Naive thymus-derived CD8-positive, alpha-beta T cell (primary cell): ENCODE results near the gene NTM. TPM values are rescaled to one million over a fixed set of nuclear protein-coding genes. Genes with fewer than 3 reads are reported as not detected.

Source experiments
- ATAC-seq, 2 donors: fragments of 150-1000 bp; cut with Tn5 transposase in 1 of 2; sonication (Bioruptor Pico), chemical (Tn5 transposase) in 1 of 2; 1 replicate in 1 of 2; 2 replicates in 1 of 2; pipeline ENCODE4 v1.10.0; 2021; ENCODE audit warnings: mild to moderate bottlenecking in 2 of 2, moderate library complexity in 2 of 2
- POLR2A ChIA-PET: fragments of 350-600 bp; sonication (Branson Sonifier 250); formaldehyde crosslinking; loops from one replicate; lab custom pipeline; 2021; ENCODE audit warnings: antibody characterized with exemption; lab: Charles Lee
- DNase-seq, 10 donors: peaks; one replicate each; pipeline versions ENCODE4 v3.0.0 to v3.0.0-alpha.2; 2020 to 2022
- H3K27ac Mint-ChIP-seq, 10 donors: one replicate each; pipeline ENCODE4 v1.8.0; 2020 to 2022; ENCODE audit warnings: mild to moderate bottlenecking in 10 of 10, mixed read lengths in 10 of 10, moderate library complexity in 4 of 10, inconsistent platforms in 1 of 10
- H3K27me3 Mint-ChIP-seq, 5 donors: one replicate each; pipeline ENCODE4 v1.8.0; 2021 to 2022; ENCODE audit warnings: mixed read lengths in 5 of 5
- H3K36me3 Mint-ChIP-seq, 3 donors: one replicate each; pipeline ENCODE4 v1.8.0; 2020 to 2022; ENCODE audit warnings: mixed read lengths in 3 of 3, mild to moderate bottlenecking in 2 of 3, inconsistent platforms in 1 of 3
- H3K4me1 Mint-ChIP-seq, 4 donors: one replicate each; pipeline ENCODE4 v1.8.0; 2021 to 2022; ENCODE audit warnings: mixed read lengths in 4 of 4
- H3K4me3 Mint-ChIP-seq, 10 donors: one replicate each; pipeline ENCODE4 v1.8.0; 2020 to 2022; ENCODE audit warnings: mild to moderate bottlenecking in 10 of 10, mixed read lengths in 10 of 10, moderate library complexity in 6 of 10, inconsistent platforms in 1 of 10
- H3K9me3 Mint-ChIP-seq, 9 donors: one replicate each; pipeline ENCODE4 v1.8.0; 2020 to 2022; ENCODE audit warnings: mixed read lengths in 9 of 9, mild to moderate bottlenecking in 3 of 9, inconsistent platforms in 1 of 9, moderate library complexity in 1 of 9
- polyA plus RNA-seq, 3 donors: library from polyadenylated mRNA; unstranded; fragments of 300-500 nt; fragmentation: Illumina TruSeq; gene quantifications; one replicate each; pipeline ENCODE4 v1.2.3, GENCODE V29; 2021
- total RNA-seq, 8 experiments: library from RNA in 2 of 8; stranded (reverse) in 2 of 8; gene quantifications; one replicate each; pipeline ENCODE4 v1.2.3 and lab custom pipeline; 2021 to 2026

The NTM gene
- total and polyA plus RNA-seq, 5 experiments from 2014 or later = not detected

GRCh38 chr11:131462622-131463021 lies 92.2 kb downstream of the NTM start:
- Mint-ChIP-seq H3K36me3 (no peaks in the 10 kb centered on the region), H3K4me1 (peaks cover 0 to 7% (median 2%) of the 10 kb centered on the region in 4 donors), H3K9me3 (peaks cover 0 to 4% (median 0%) of the 10 kb centered on the region in 9 donors), H3K4me3 (no peak overlapping the region), H3K27me3 (peaks cover 6 to 20% (median 11%) of the 10 kb centered on the region in 5 donors), H3K27ac (no peak overlapping the region)
- DNase-seq (no peak), ATAC-seq (no peak)
- POLR2A ChIA-PET = no interaction called here

- H3K4me1 Mint-ChIP-seq = peaks cover 0 to 7% (median under 1%) of the 10 kb centered on the region in 4 donors
- no peak overlapping the region for H3K4me3 Mint-ChIP-seq
- no peak for DNase-seq
- peaks cover 0 to 4% (median 0%) of the 10 kb centered on the region in 9 donors for H3K9me3 Mint-ChIP-seq
- POLR2A ChIA-PET = no interaction called here
- no peaks in the 10 kb centered on the region for H3K36me3 Mint-ChIP-seq
- ATAC-seq = no peak
- H3K27me3 Mint-ChIP-seq = peaks cover 6 to 20% (median 11%) of the 10 kb centered on the region in 5 donors
- no peak overlapping the region for H3K27ac Mint-ChIP-seq
Measured at GRCh38 chr11:131463162-131463561, 92.7 kb downstream of the NTM start.

GRCh38 chr11:131463649-131464425 lies 93.4 kb downstream of the NTM start:
- POLR2A ChIA-PET = no interaction called here
- Mint-ChIP-seq H3K9me3 (peaks cover 0 to 4% (median 0%) of the 10 kb centered on the region in 9 donors), H3K36me3 (no peaks in the 10 kb centered on the region), H3K4me3 (no peak overlapping the region), H3K27ac (no peak overlapping the region), H3K27me3 (peaks cover 6 to 20% (median 11%) of the 10 kb centered on the region in 5 donors), H3K4me1 (peaks cover 0 to 7% (median under 1%) of the 10 kb centered on the region in 4 donors)
- DNase-seq = no peak
- no peak for ATAC-seq

GRCh38 chr11:131464461-131464860 lies 94.0 kb downstream of the NTM start:
- POLR2A ChIA-PET = no interaction called here
- no peak for ATAC-seq
- Mint-ChIP-seq H3K9me3 (peaks cover 0 to 4% (median 0%) of the 10 kb centered on the region in 9 donors), H3K4me3 (no peak overlapping the region), H3K27ac (no peak overlapping the region), H3K27me3 (peaks cover 6 to 20% (median 11%) of the 10 kb centered on the region in 5 donors), H3K36me3 (no peaks in the 10 kb centered on the region), H3K4me1 (peaks cover 0 to 7% (median under 1%) of the 10 kb centered on the region in 4 donors)
- no peak for DNase-seq

- ATAC-seq = no peak
- Mint-ChIP-seq H3K36me3 (no peaks in the 10 kb centered on the region), H3K9me3 (peaks cover 0 to 4% (median 0%) of the 10 kb centered on the region in 9 donors), H3K4me1 (peaks cover 0 to 7% (median under 1%) of the 10 kb centered on the region in 4 donors), H3K27me3 (peaks cover 6 to 20% (median 11%) of the 10 kb centered on the region in 5 donors), H3K27ac (no peak overlapping the region), H3K4me3 (no peak overlapping the region)
- no peak for DNase-seq
- POLR2A ChIA-PET = no interaction called here
Measured at GRCh38 chr11:131465039-131465438, 94.6 kb downstream of the NTM start.

- POLR2A ChIA-PET = no interaction called here
- Mint-ChIP-seq H3K4me3 (no peak overlapping the region), H3K27ac (no peak overlapping the region), H3K27me3 (peaks cover 6 to 20% (median 15%) of the 10 kb centered on the region in 5 donors), H3K9me3 (peaks cover 0 to 4% (median 0%) of the 10 kb centered on the region in 9 donors), H3K36me3 (no peaks in the 10 kb centered on the region), H3K4me1 (peaks cover 0 to 7% (median under 1%) of the 10 kb centered on the region in 4 donors)
- DNase-seq (no peak), ATAC-seq (no peak)
Measured at GRCh38 chr11:131465746-131466145, 95.3 kb downstream of the NTM start.

GRCh38 chr11:131467645-131468394 lies 97.4 kb downstream of the NTM start:
- ATAC-seq (no peak), DNase-seq (no peak)
- Mint-ChIP-seq H3K4me3 (no peak overlapping the region), H3K9me3 (no peaks in the 10 kb centered on the region), H3K27ac (no peak overlapping the region), H3K36me3 (no peaks in the 10 kb centered on the region), H3K27me3 (peaks cover 9 to 23% (median 17%) of the 10 kb centered on the region in 5 donors), H3K4me1 (peaks cover 0 to 7% (median under 1%) of the 10 kb centered on the region in 4 donors)
- POLR2A ChIA-PET = no interaction called here

GRCh38 chr11:131468565-131468964 lies 98.2 kb downstream of the NTM start:
- peaks cover 0 to 4% (median under 1%) of the 10 kb centered on the region in 4 donors for H3K4me1 Mint-ChIP-seq
- H3K4me3 Mint-ChIP-seq = no peak overlapping the region
- H3K36me3 Mint-ChIP-seq = no peaks in the 10 kb centered on the region
- DNase-seq = no peak
- POLR2A ChIA-PET = no interaction called here
- ATAC-seq = no peak
- H3K27me3 Mint-ChIP-seq = peaks cover 8 to 22% (median 15%) of the 10 kb centered on the region in 5 donors
- H3K9me3 Mint-ChIP-seq = peaks cover 0 to under 1% (median 0%) of the 10 kb centered on the region in 9 donors
- H3K27ac Mint-ChIP-seq = no peak overlapping the region

GRCh38 chr11:131470216-131470925 lies 100.0 kb downstream of the NTM start:
- no peak overlapping the region for H3K27ac Mint-ChIP-seq
- H3K4me1 Mint-ChIP-seq = no peaks in the 10 kb centered on the region
- peaks cover 0 to 11% (median 0%) of the 10 kb centered on the region in 9 donors for H3K9me3 Mint-ChIP-seq
- H3K4me3 Mint-ChIP-seq = no peak overlapping the region
- no peak for ATAC-seq
- POLR2A ChIA-PET = no interaction called here
- DNase-seq = no peak
- peaks cover 0 to 9% (median 2%) of the 10 kb centered on the region in 3 donors for H3K36me3 Mint-ChIP-seq
- peaks cover 0 to 23% (median 9%) of the 10 kb centered on the region in 5 donors for H3K27me3 Mint-ChIP-seq

- DNase-seq (no peak), ATAC-seq (no peak)
- Mint-ChIP-seq H3K4me3 (no peak overlapping the region), H3K27ac (no peak overlapping the region), H3K36me3 (peaks cover 0 to 9% (median 2%) of the 10 kb centered on the region in 3 donors), H3K9me3 (peaks cover 0 to 11% (median 0%) of the 10 kb centered on the region in 9 donors), H3K27me3 (peaks cover 0 to 25% (median 7%) of the 10 kb centered on the region in 5 donors), H3K4me1 (no peaks in the 10 kb centered on the region)
- POLR2A ChIA-PET = no interaction called here
Measured at GRCh38 chr11:131471976-131472375, 101.6 kb downstream of the NTM start.

- Mint-ChIP-seq H3K36me3 (peaks cover 0 to 13% (median 2%) of the 10 kb centered on the region in 3 donors), H3K27me3 (peaks cover 0 to 40% (median 14%) of the 10 kb centered on the region in 5 donors), H3K4me1 (no peaks in the 10 kb centered on the region), H3K4me3 (no peak overlapping the region), H3K9me3 (peaks cover 0 to 16% (median 2%) of the 10 kb centered on the region in 9 donors), H3K27ac (no peak overlapping the region)
- POLR2A ChIA-PET = no interaction called here
- ATAC-seq (no peak), DNase-seq (no peak)
Measured at GRCh38 chr11:131474947-131475346, 104.5 kb downstream of the NTM start.

- Mint-ChIP-seq H3K4me1 (no peaks in the 10 kb centered on the region), H3K36me3 (peaks cover 0 to 13% (median 2%) of the 10 kb centered on the region in 3 donors), H3K4me3 (no peak overlapping the region), H3K27ac (no peak overlapping the region), H3K27me3 (peaks cover 0 to 37% (median 12%) of the 10 kb centered on the region in 5 donors), H3K9me3 (peaks cover 0 to 16% (median 4%) of the 10 kb centered on the region in 9 donors)
- DNase-seq = no peak
- POLR2A ChIA-PET = no interaction called here
- ATAC-seq = no peak
Measured at GRCh38 chr11:131476266-131476665, 105.9 kb downstream of the NTM start.
